Kasumi-1 (cell line): ENCODE measurements around the gene ARHGAP24.
"Not testable (repeated sequence)": the region's sequence is repeated elsewhere in the genome, so short reads cannot be mapped to it uniquely, and the experiment has no call there.

ENCODE experiments used
- DNase-seq, 2 experiments: peaks; one replicate each; lab custom pipeline; 2025; lab: John Stamatoyannopoulos, UW

The ARHGAP24 gene

DNA sequence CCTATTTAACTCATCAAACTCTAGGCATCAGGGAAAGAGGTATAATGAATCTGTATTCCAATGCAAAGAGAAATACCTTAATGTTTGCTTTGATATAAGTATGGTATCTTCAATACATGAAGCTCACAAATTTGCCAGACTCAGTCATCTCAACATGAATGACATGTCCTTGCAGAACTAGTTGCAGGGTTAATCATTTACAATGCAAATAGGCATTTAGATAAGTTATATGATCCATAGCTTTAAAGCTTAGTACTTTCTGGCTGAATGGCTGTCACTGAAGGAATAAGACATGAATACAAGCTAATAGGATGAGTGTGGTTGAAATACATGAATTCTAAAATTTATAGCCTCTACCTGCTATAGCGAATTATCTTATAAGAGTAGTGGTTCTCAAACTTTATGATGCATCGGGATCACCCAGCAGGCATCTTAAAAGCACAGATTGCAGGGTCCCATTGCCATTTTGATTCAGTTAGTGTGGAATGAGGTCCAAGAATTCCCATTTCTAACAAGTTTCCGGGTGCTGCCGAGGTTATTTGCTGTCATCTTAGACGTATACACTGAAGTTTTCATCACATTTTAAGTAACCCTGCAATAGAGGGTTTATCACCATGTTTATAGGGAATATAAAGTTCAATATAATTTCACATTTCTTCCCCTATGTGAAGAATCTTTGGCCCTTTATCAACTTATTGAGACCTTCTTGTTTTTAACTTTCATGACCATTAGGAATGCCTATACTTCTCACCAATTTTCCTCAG, 439.2 kb downstream of the ARHGAP24 start:
- DNase-seq, result no peak

- DNase-seq, result not testable (repeated sequence)
These were observed 440.6 kb downstream of the ARHGAP24 start for GRCh38 chr4:85915570-85915969.

DNA sequence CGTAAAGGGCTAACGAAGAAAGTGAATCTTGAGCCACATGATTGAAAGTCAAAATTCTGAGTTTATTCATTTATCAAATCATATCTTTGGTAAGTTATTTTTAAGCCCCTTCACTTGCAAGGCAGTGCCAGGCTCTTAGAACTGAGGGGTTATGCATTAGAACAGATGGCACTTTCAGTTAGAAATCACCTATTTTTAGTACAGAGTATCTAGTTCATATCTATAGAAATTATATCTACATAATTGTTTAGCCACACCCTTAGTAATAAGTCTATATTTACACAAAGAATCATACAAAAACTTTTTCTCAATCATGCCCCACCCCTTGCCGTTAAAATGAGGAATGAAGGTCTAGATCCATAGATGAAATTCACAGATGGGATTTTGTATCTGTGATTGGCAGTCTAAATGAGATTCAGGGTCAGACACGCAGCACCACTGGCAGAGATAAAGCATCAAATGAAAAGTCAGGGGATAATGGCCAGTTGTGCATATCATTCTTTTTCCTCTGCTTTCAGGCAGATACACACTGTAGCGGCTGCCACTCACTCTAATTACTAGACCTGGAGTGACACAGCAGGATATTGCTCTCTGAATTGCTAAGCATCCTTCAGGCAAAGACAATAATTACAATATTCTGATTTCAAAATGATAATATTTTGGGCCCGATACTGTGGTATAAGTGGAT, 444.4 kb downstream of the ARHGAP24 start:
- DNase-seq, result no peak

DNA sequence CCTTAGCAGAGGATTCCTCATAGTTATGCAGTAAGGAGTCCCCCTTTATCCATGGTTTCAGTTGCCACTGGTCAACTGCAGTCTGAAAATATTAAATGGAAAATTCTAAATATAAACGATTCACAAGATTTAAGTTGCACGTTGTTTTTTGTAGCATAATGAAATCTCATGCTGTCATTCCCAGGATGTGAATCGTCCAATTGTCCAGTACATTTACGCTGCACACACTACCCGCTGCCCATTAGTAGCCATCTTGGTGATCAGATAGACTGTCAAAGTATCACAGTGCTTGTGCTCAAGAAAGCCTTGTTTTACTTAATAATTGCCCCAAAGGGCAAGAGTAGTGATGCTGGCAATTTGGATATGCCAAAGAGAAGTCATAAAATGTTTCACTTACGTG, 450.1 kb downstream of the ARHGAP24 start:
- DNase-seq, result no peak

DNA sequence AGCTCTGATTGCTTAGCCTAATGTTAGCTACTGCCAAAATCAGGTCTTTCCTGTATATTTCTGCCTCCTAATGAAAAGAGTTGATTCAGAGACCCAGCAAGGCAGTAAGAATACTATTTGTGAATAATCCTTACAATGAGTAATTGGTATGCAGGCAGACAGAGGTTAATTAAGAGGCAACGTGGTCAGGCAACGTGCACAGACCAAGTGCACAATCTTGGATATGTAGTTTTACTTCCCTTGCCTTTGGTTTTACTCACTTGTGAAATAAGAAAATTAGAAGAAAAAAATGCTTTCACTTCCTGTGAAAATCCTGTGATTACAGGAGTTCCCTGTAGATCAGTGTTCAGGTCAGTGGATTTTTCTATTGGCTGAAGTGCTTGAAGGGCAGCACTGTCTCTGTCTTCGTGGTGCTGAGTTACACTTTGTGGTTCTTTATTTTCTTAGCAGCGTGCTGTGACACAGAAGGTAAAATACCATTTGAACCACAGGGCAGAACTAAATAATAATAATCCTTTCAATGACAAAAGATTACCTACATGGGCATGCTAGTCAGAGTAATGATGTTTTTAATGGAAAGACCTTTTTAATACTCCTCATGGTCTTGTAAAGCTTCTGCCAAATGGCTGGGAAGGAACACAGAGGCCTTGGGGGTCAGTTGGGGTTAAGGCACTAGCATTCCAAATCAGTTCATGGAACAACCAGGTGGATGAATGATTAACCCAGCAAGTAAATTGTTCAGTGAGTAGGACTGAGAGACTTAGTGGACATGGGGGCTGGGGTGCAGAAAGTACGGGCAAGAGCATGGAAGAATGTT, 454.0 kb downstream of the ARHGAP24 start:
- no peak for DNase-seq

- peak; percentile 19 to 20 for DNase-seq
These were observed 455.2 kb downstream of the ARHGAP24 start for GRCh38 chr4:85929961-85930665.

- DNase-seq, result no peak
These were observed 457.7 kb downstream of the ARHGAP24 start for GRCh38 chr4:85932500-85933290.

GRCh38 chr4:85933291-85933640, 458.3 kb downstream of the ARHGAP24 start:
- DNase-seq, result no peak

DNA sequence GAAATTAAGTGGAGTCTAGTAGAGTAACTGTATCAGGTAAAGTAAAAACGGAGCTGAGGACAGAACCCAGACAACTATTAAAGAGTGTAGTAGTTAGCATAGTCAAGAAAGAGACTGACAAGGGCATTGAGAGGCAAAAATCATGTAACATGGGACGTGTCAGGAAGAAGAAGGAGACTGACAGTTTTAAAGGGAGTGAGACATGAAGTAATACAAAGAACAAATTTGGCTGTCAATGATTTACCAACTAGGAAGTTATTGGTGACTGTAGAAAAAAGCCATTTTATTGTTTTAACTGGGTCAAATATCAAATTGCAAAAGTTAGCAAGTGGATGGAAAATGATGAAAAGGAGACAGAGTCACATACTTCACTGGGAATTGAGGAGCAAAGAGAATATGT, 462.6 kb downstream of the ARHGAP24 start:
- no peak for DNase-seq

- DNase-seq, result no peak
These were observed 463.1 kb downstream of the ARHGAP24 start for GRCh38 chr4:85938062-85938461.

DNA sequence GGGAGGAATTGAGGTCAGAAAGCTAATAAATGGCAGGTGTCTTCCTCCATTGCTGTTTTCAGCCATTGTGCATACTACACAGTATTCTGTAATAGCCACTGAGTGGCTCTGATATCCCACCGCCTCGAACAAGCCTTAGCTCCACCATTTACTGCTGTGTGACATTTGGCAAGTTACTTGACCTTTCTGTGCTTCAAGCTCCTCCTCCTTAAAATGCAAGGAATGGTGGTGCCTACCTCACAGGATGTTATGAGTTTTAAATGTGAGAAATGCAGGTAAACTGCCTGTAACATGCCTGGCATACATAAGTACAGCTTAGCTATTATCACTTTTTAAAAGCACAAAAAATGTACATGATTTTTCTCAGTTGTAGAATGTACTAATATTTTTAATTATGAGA, 464.0 kb downstream of the ARHGAP24 start:
- DNase-seq, result no peak

GRCh38 chr4:85939595-85939994, 464.6 kb downstream of the ARHGAP24 start:
- no peak for DNase-seq

- no peak for DNase-seq
These were observed 465.2 kb downstream of the ARHGAP24 start for GRCh38 chr4:85940151-85940550.

- no peak for DNase-seq
These were observed 467.2 kb downstream of the ARHGAP24 start for GRCh38 chr4:85942107-85942506.

DNA sequence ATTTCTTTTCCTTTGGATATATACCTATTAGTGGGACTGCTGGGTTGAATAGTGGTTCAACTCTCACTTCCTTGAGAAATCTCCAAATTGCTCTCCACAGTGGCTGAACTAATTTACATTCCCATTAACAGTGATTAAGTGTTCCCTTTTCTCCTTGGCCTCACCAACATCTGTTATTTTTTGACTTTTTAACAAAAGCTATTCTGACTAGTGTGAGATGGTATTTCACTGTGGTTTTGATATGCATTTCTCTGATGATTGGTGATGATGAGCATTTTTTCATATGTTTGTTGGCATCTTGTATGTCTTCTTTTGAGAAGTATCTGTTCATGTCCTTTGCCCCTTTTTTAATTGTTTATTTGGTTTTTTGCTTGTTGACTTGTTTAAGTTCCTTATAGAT, 471.9 kb downstream of the ARHGAP24 start:
- DNase-seq, result no peak

- DNase-seq, result no peak
These were observed 476.1 kb downstream of the ARHGAP24 start for GRCh38 chr4:85951099-85951498.

- DNase-seq, result no peak
These were observed 477.6 kb downstream of the ARHGAP24 start for GRCh38 chr4:85952528-85952927.

DNA sequence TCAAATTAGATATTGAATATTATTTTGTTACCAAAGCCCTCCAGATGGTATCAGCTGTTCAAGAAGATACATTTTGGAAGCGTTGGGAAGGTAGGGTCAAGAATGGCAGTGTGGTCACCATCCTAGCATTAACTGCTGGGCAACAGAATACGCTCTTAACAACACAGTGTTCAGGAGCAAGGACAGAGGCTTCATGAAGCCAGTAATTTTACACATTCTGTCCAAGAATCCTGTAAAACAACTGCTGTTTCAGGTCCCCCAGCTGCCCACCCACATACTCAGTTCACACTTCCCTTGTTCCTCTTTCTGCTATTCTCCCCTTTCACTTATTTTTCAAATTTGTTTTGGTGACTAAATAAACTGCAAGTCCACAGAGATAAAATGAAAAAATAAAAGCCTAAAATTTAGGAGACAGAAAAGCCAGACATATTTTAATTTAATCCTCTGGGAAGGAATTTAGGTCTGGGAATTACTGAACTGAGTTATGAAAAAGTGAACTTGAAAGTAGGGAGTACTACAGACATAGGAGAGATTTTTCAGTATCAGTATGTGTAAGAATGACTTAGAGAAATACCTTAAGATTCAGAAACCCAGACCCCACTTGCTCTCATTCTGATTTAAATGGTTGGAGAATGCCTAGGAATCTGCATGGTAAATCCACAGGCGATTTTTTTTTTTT, 478.2 kb downstream of the ARHGAP24 start:
- no peak for DNase-seq

DNA sequence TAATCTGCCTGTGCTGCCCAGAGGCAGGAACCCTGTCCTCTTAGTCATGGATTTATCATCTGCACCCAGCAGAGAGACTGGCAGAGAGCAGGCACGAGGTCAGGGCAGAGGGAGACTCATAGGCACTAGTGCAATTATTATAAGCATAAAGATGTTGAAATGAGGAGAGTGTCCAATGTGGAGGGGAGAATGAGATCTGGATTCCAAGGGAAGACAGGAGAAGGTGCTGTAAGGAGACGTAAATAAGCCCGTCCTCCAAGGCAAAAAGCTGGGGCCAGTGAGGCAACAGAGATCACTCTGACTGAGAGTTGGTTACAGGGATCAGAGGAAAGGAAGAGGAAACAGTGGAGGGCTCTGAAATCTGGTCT, 478.7 kb downstream of the ARHGAP24 start:
- DNase-seq, result no peak

DNA sequence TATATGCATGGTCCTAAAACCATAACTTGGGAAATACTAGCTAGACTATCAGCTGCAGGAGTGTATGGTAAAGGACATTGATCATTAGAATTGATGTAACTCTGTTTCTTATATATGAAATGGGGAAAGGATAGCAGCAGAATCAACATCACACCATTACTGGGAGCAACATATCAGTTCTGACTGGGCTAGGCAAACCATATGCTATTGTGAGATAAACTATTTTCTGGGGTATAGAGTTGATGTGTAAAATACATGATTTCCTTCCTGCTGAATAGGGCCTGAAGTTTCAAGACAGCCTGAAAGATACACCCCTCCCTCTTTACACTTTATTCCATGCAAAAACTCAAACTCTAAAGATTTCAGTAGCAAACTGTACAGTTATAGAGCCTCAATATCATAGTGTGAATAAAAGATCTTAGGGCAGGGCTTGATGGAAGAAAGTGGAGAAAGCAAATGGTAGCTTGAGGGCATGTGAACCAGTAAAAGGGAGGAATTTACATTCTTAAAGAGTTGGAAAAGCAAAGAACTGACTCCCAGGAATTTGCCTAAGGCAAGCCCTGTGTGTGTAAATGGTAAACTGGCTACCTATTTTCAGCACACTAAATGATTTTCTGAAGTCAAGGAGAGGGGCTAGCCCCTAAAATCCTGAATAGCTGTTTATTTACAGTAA, 480.8 kb downstream of the ARHGAP24 start:
- DNase-seq, result no peak
